ENCODE measurements around the gene TMEM63C. TPM values are rescaled to one million over a fixed set of nuclear protein-coding genes. Genes with fewer than 3 reads are reported as not detected.

Gene TMEM63C
- total and polyA plus RNA-seq, 2 donors (not counting 3 experiments of a cell fraction or from before 2014, with no cell fraction given): not detected

GRCh38 chr14:77225892-77226557 is 44.4 kb downstream of the TMEM63C start:
- no peak for DNase-seq (ENCODE audit: low read depth, low spot score)
- Histone ChIP-seq H4K20me1 (replicated peaks; ENCODE audit: control insufficient read depth, extremely low read depth, insufficient read depth, low read length) (no peaks in the 10 kb centered on the region), H3K9me3 (replicated peaks; ENCODE audit: control insufficient read depth, insufficient read depth, low read length) (no peaks in the 10 kb centered on the region), H3K27me3 (ENCODE audit: control insufficient read depth in 2 of 2, insufficient read depth in 2 of 2, low read length in 2 of 2) (no peaks in the 10 kb centered on the region), H3K27ac (ENCODE audit: insufficient read depth, low read depth, low read length) (no peak overlapping the region), H3K9ac (replicated peaks; ENCODE audit: extremely low read depth, insufficient read depth, low read length) (no peak overlapping the region), H3K36me3 (ENCODE audit: control insufficient read depth in 2 of 2, extremely low read depth in 1 of 2, insufficient read depth in 2 of 2, low read length in 2 of 2) (no peaks in the 10 kb centered on the region), H3K4me1 (ENCODE audit: control insufficient read depth, extremely low read depth, insufficient read depth, low read length) (no peaks in the 10 kb centered on the region), H2AFZ (ENCODE audit: low read depth, low read length) (no peak overlapping the region), H3K4me2 (ENCODE audit: insufficient read depth, low read length) (no peak overlapping the region), H3K79me2 (ENCODE audit: control insufficient read depth, insufficient read depth, low read length) (no peaks in the 10 kb centered on the region), H3K4me3 (replicated peaks in 1 of 3; ENCODE audit: insufficient read depth in 1 of 3, low read depth in 1 of 3, low read length in 3 of 3) (no peak overlapping the region), H3K9me1 (replicated peaks; ENCODE audit: control insufficient read depth, extremely low read depth, insufficient read depth, low read length) (no peaks in the 10 kb centered on the region)
- intact Hi-C loops (cut with micrococcal nuclease): no loop called here
- no TSS peak for BruUV-seq (replicated peaks)
- CTCF ChIA-PET: interaction anchor here (0.7 kb wide), 1 partner anchor 13 kb away, joined by 3 read pairs; no protein-coding TSS in a partner anchor
- dilution Hi-C loops (cut with MboI; ENCODE audit: extremely low pct_ligation_motif_present, low sequenced_read_pairs): no loop called here
- POLR2A ChIA-PET: no interaction called here
- TF ChIP-seq, protein P1, sequence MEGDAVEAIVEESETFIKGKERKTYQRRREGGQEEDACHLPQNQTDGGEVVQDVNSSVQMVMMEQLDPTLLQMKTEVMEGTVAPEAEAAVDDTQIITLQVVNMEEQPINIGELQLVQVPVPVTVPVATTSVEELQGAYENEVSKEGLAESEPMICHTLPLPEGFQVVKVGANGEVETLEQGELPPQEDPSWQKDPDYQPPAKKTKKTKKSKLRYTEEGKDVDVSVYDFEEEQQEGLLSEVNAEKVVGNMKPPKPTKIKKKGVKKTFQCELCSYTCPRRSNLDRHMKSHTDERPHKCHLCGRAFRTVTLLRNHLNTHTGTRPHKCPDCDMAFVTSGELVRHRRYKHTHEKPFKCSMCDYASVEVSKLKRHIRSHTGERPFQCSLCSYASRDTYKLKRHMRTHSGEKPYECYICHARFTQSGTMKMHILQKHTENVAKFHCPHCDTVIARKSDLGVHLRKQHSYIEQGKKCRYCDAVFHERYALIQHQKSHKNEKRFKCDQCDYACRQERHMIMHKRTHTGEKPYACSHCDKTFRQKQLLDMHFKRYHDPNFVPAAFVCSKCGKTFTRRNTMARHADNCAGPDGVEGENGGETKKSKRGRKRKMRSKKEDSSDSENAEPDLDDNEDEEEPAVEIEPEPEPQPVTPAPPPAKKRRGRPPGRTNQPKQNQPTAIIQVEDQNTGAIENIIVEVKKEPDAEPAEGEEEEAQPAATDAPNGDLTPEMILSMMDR (IDR thresholded peaks at IDR 0.05; ENCODE audit: extremely low read depth in 1 of 2, insufficient read depth in 1 of 2, low read depth in 1 of 2, low read length in 2 of 2): no peak
- TF ChIP-seq GATA2 (IDR thresholded peaks at IDR 0.05; ENCODE audit: insufficient read depth, insufficient read length, low read depth, low read length): no peak
- no peak for TF ChIP-seq POLR2AphosphoS5 (IDR thresholded peaks at IDR 0.05; ENCODE audit: insufficient read depth, low read depth, low read length)
- no peak for TF ChIP-seq MYC (IDR thresholded peaks at IDR 0.05; ENCODE audit: low read depth, low read length)
- no peak for TF ChIP-seq FOS (IDR thresholded peaks at IDR 0.05; ENCODE audit: borderline replicate concordance, insufficient read depth, low read length)
- TF ChIP-seq JUN (IDR thresholded peaks at IDR 0.05; ENCODE audit: borderline replicate concordance, insufficient read depth, insufficient read length, low read depth): no peak
- no peak for TF ChIP-seq EZH2 (IDR thresholded peaks at IDR 0.05; ENCODE audit: borderline replicate concordance, low read depth, low read length, severe bottlenecking)
- no peak for TF ChIP-seq POLR2A (IDR thresholded peaks at IDR 0.05; ENCODE audit: low read depth, low read length)
- TF ChIP-seq MAX (IDR thresholded peaks at IDR 0.05; ENCODE audit: insufficient read depth, insufficient read length): no peak
- FAIRE-seq: no peak
